HEK293T (cell line): Measurements from ENCODE around the gene MACROH2A1.

Experiments used
- CTCF ChIA-PET: fragments of 350-600 bp; formaldehyde crosslinking; extraction: SDS; loops from one replicate; lab custom pipeline; 2021; ENCODE audit warnings: antibody characterized with exemption, inconsistent platforms; lab: Yijun Ruan, JAX
- POLR2A ChIA-PET: fragments of 350-600 bp; formaldehyde crosslinking; extraction: SDS; loops from one replicate; lab custom pipeline; 2020; ENCODE audit warnings: antibody characterized with exemption, inconsistent platforms; lab: Yijun Ruan, JAX
- DNase-seq: peaks from one replicate; pipeline ENCODE4 v3.0.0; 2012; ENCODE audit warnings: mixed read lengths; ENCODE audit errors: extremely low spot score
- ARNT ChIP-seq: fragments of 450-650 bp; IDR thresholded peaks from 2 replicates; pipeline ENCODE4 v1.6.1; 2017; ENCODE audit warnings: mild to moderate bottlenecking
- BHLHE40 ChIP-seq: fragments of 450-650 bp; IDR thresholded peaks from 2 replicates; pipeline ENCODE4 v1.6.1; 2016; ENCODE audit warnings: mild to moderate bottlenecking, moderate library complexity, borderline replicate concordance
- CTBP1 ChIP-seq: fragments of 450-650 bp; IDR thresholded peaks from 2 replicates; pipeline ENCODE4 v1.6.1; 2016; ENCODE audit warnings: borderline replicate concordance
- ELF4 ChIP-seq: fragments of 450-650 bp; IDR thresholded peaks from 2 replicates; pipeline ENCODE4 v1.6.1; 2017; ENCODE audit warnings: antibody characterized with exemption
- FOXA1 ChIP-seq: fragments of 450-650 bp; IDR thresholded peaks from 2 replicates; pipeline ENCODE4 v1.6.1; 2016; ENCODE audit warnings: mild to moderate bottlenecking
- FOXK2 ChIP-seq: fragments of 450-650 bp; IDR thresholded peaks from 2 replicates; pipeline ENCODE4 v1.6.1; 2016; ENCODE audit warnings: mild to moderate bottlenecking
- FOXM1 ChIP-seq: fragments of 450-650 bp; IDR thresholded peaks from 2 replicates; pipeline ENCODE4 v1.6.1; 2017; ENCODE audit warnings: mild to moderate bottlenecking, borderline replicate concordance
- HDGF ChIP-seq: fragments of 450-650 bp; IDR thresholded peaks from 2 replicates; pipeline ENCODE4 v1.6.1; 2017; ENCODE audit warnings: antibody characterized with exemption, borderline replicate concordance
- L3MBTL2 ChIP-seq: fragments of 450-650 bp; conservative IDR thresholded peaks from 2 replicates; pipeline ENCODE4 v1.6.1; 2016; ENCODE audit warnings: mild to moderate bottlenecking
- LEF1 ChIP-seq: fragments of 450-650 bp; IDR thresholded peaks from 2 replicates; pipeline ENCODE4 v1.6.1; 2017; ENCODE audit warnings: mild to moderate bottlenecking, borderline replicate concordance
- NFRKB ChIP-seq: fragments of 450-650 bp; IDR thresholded peaks from 2 replicates; pipeline ENCODE4 v1.6.1; 2016; ENCODE audit warnings: mild to moderate bottlenecking, moderate library complexity
- PKNOX1 ChIP-seq: fragments of 450-650 bp; IDR thresholded peaks from 2 replicates; pipeline ENCODE4 v1.6.1; 2016
- SP1 ChIP-seq: fragments of 450-650 bp; IDR thresholded peaks from 2 replicates; pipeline ENCODE4 v1.6.1; 2017
- SUZ12 ChIP-seq: fragments of 450-650 bp; IDR thresholded peaks from 2 replicates; pipeline ENCODE4 v1.6.1; 2016; ENCODE audit warnings: mild to moderate bottlenecking
- TARDBP ChIP-seq: fragments of 450-650 bp; IDR thresholded peaks from 2 replicates; pipeline ENCODE4 v1.6.1; 2016
- ZNF384 ChIP-seq: fragments of 450-650 bp; IDR thresholded peaks from 2 replicates; pipeline ENCODE4 v1.6.1; 2016

MACROH2A1 gene

GRCh38 chr5:135345956-135346731 lies 52.9 kb downstream of the MACROH2A1 start:
- ChIA-PET POLR2A (no interaction called here), CTCF (no interaction called here)
- DNase-seq: no peak
- TF ChIP-seq SP1 (no peak), NFRKB (no peak), ARNT (no peak), TARDBP (no peak), LEF1 (no peak), L3MBTL2 (no peak), BHLHE40 (no peak), SUZ12 (no peak), HDGF (no peak), FOXM1 (no peak)

- CTCF ChIA-PET: no interaction called here
- TF ChIP-seq FOXA1 (no peak), SP1 (no peak), FOXM1 (no peak), CTBP1 (no peak), NFRKB (no peak), PKNOX1 (no peak), ZNF384 (no peak), SUZ12 (no peak), TARDBP (no peak), ARNT (no peak), LEF1 (no peak), L3MBTL2 (no peak)
- POLR2A ChIA-PET: no interaction called here
- DNase-seq: no peak
Measured at GRCh38 chr5:135344349-135344748, 54.7 kb downstream of the MACROH2A1 start.

GRCh38 chr5:135343413-135343812 lies 55.6 kb downstream of the MACROH2A1 start:
- ChIA-PET POLR2A (no interaction called here), CTCF (no interaction called here)
- TF ChIP-seq ARNT (no peak), SP1 (no peak), FOXA1 (no peak)
- no peak for DNase-seq

- no peak for TF ChIP-seq SUZ12
- no peak for TF ChIP-seq BHLHE40
- TF ChIP-seq ARNT: no peak
- no peak for TF ChIP-seq HDGF
- TF ChIP-seq FOXA1: no peak
- no peak for TF ChIP-seq NFRKB
- no peak for TF ChIP-seq SP1
- TF ChIP-seq ELF4: no peak
- no peak for TF ChIP-seq L3MBTL2
- TF ChIP-seq CTBP1: no peak
- no peak for TF ChIP-seq ZNF384
- TF ChIP-seq TARDBP: no peak
- no peak for TF ChIP-seq FOXK2
- TF ChIP-seq LEF1: no peak
- DNase-seq: no peak
- ChIA-PET POLR2A (no interaction called here), CTCF (no interaction called here)
Measured at GRCh38 chr5:135342551-135342875, 56.5 kb downstream of the MACROH2A1 start.

- CTCF ChIA-PET: interaction anchor here (0.5 kb wide), 1 partner anchor 124 kb away, joined by 3 read pairs; no protein-coding TSS in a partner anchor
- no peak for DNase-seq
Measured at GRCh38 chr5:135341696-135342550, 57.1 kb downstream of the MACROH2A1 start.

GRCh38 chr5:135341016-135341666 lies 57.9 kb downstream of the MACROH2A1 start:
- no peak for TF ChIP-seq FOXK2
- no peak for TF ChIP-seq TARDBP
- no peak for TF ChIP-seq ZNF384
- no peak for TF ChIP-seq SP1
- TF ChIP-seq HDGF: no peak
- no peak for TF ChIP-seq CTBP1
- TF ChIP-seq PKNOX1: no peak
- TF ChIP-seq LEF1: no peak
- no peak for TF ChIP-seq NFRKB
- no peak for TF ChIP-seq ARNT
- ChIA-PET CTCF (interaction anchor here (0.6 kb wide), 1 partner anchor 374 kb away, joined by 3 read pairs; no protein-coding TSS in a partner anchor), POLR2A (no interaction called here)
- DNase-seq: no peak

More at GRCh38 chr5:135341696-135342550, 57.1 kb downstream of the MACROH2A1 start:
- POLR2A ChIA-PET: no interaction called here
- no peak for TF ChIP-seq CTBP1
- TF ChIP-seq FOXA1: no peak
